NK-92 treated with Interleukin-12 subunit alpha and Interleukin-12 subunit beta, amount 100 ng/mL, for 24 hours (cell line): ENCODE data around the gene DGKG.

Experiments used
- DNase-seq: peaks from one replicate; lab custom pipeline; 2025; lab: John Stamatoyannopoulos, UW

The DGKG gene

GRCh38 chr3:186239321-186239720 lies 122.7 kb downstream of the DGKG start:
- no peak for DNase-seq

DNA sequence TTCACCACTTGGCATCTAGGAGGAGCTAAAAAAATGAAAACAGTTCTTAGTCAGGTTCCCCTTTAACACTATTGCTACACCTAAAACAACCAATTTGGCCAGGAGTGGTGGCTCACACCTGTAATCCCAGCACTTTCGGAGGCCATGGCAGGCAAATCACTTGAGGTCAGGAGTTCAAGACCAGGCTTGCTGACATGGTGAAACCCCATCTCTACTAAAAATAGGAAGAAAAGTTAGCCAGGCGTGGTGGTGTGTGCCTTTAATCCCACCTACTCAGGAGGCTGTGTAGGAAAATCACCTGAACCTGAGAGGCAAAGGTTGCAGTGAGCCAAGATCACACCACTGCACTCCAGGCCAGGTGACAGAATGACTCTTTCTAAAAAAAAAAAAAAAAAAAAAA lies 124.1 kb downstream of the DGKG start:
- DNase-seq = no peak

GRCh38 chr3:186236357-186237020 lies 125.5 kb downstream of the DGKG start:
- no peak for DNase-seq

DNA sequence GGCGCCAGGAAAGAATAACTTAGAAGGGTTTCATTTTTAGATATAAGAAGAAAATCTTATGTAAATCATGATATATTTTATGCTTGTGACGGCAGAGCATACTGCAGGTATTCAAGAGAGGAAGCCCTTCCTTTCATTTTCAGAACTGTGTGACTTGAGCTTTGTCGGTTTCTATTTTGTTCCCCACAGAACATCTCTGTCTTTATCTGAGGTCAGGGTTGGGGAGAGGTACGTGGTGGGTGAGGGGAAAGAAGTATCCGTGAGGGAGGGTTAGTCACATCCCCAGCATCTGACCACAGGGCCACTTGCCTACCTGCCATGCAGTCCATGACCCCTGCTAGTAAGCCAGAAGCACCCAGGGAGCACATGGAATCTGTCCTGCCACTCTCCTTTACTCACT lies 126.5 kb downstream of the DGKG start:
- no peak for DNase-seq

DNA sequence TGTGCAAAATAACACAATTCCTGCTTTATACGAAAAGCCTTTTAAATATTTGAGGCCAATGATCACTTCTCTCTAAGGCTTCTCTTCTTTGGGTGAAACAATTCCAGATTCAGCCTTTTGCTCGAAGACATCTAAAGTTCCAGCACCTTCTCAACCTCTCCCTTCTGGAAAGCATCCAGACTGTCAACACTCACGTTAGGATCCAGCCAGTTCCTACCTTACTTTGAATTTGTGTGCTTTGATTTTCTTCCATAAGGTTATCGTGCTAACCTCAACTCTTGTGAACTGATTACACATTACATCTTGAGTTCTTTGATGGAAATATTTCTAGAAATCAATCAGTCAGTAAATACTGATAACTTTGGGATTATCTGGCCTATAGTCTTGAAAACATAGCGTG lies 127.9 kb downstream of the DGKG start:
- no peak for DNase-seq

- DNase-seq = no peak
Observed at GRCh38 chr3:186226482-186226881, 135.6 kb downstream of the DGKG start.

GRCh38 chr3:186225603-186226002 lies 136.4 kb downstream of the DGKG start:
- no peak for DNase-seq

DNA sequence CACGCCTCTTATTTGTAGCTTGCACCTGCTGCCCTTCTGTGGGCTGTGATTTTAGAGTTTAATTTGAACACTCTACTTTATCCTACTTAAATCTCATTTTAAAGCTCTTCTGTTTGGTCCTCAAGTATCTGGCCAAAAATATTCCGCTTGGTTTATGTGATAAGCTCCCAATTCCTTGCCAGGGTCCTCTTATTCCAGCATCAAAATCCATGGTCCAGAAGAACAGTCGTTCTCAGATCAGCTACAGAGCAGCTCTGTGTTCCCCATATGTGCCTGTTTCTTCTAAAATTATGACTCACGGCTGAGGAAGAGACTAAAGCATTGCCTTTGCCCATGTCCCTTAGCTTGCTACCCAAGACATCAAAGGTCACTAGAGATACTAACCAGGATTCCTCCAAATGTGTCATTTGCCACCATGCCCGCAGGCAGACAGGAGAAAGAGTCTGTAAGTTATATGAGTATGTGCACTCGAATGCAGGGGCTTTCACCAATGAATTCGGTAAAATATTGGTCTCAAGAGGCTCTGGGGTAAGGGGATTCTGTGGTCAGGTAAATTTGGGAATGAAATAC lies 137.9 kb downstream of the DGKG start:
- DNase-seq = no peak

DNA sequence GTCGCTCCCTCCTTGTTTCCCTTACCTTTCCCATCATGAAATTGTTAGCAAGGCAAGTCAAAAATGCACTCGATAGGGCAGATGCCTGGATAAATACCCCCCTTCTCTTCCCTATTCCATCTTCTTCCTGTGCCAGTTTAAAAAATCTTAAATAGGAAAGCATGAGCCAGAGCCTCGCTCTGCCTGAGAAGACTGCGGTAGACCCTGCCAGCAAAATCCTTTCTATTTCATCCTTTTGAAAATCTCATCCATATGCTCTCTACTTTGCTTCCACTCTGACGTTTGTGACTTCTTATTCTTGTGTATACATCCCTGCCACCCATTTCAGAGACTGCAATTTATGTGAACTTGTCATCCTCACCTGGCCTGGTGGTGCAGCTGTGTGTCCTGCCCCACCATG lies 138.6 kb downstream of the DGKG start:
- DNase-seq = no peak

GRCh38 chr3:186221760-186222378 lies 140.2 kb downstream of the DGKG start:
- no peak for DNase-seq

GRCh38 chr3:186220911-186221645 lies 141.0 kb downstream of the DGKG start:
- no peak for DNase-seq

DNA sequence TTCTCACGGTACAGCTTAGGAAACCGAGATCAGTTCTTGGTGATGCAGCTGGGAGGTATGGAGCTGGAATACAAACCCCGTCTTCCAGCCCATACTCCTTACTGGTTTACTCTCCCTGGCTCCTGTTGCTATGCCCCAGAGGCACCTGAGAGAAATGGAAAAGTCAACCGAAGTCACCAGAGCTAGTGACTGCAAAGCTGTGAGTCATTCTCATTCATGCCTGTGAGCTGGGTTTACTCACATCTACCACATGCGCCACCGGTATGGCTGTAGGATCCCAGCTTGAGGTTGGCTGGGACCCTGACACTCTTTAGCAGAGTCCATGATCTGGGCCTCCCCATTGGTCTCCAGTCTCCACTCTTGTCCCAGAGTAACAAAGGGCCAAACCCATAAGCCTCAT lies 141.7 kb downstream of the DGKG start:
- peak; percentile 17 for DNase-seq

DNA sequence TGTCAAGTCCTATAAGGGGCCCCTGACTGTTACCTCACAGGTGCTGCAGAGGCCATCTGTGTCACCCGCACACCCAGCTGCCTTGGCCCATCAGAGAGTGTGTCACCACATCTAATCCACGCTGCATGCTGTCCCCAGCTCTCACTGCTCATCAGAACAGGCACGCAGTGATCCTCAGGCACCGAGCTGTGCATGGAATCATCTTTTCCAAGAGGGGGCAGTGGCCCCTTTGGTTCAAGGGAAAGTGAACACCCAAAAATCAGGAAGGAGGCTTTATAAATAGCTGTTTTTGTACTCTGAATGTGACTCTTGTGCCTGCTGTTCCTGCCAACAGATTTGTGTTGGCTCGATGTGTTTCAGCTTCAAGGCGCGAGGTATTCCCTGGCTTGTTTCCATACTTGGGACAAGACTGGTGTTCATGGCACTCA lies 142.8 kb downstream of the DGKG start:
- no peak for DNase-seq

- DNase-seq = no peak
Observed at GRCh38 chr3:186218421-186218820, 143.6 kb downstream of the DGKG start.

DNA sequence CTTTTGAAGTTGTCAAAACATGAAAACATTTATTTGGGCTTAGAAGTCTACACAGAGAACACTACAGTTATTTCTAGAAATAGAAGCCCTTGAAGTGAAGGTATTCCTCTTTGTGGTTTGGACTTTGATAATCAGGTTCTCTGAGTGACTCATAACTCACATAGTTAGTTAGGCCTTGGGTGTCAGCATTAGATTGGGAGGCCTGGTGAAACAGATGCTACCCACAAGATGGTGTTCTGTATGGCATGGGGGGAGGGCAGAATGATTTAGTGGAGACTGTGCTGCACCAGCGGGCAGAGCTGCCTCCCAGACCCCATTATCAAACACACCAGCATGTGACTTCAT lies 144.2 kb downstream of the DGKG start:
- peak; percentile 40 for DNase-seq

- DNase-seq = no peak
Observed at GRCh38 chr3:186216900-186217819, 144.9 kb downstream of the DGKG start.

DNA sequence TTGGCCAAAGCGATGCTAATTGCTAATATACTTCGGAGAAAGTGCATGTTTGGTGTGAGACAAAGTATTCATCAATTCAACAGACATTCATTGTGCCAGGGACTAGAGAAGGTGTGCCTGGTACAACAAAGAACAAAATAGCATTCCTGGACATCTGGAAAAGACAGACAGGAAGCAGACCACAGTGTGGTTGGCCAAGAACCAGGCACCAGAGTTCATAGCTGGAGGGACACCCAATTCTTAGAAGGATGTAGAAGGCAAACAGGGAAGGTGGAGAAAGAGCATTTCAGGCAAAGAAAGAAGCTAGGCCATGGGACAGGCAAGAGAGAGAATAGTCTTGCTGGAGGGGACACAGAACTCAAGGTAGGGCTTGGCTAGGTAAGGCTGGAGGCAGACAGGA lies 147.4 kb downstream of the DGKG start:
- no peak for DNase-seq

GRCh38 chr3:186213946-186214345 lies 148.1 kb downstream of the DGKG start:
- DNase-seq = no peak

DNA sequence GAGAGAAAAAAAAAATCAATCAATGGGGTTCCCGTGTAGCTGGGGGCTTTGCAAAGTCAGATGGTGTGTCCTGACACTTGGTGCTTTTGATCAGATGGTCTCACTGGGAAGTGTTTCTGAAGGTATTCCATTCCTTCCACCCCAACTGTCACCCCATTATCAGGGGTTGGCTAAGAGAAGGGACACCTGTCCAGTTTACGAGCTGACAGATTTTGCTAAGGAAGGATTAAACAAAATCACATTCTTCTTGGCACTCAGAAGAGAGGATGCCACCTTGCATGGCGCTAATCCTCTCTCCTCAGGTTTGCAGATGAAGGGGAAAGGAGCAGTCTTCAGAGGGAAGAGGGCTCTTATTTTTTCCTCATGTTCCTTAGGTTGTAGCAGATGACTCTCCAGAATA lies 149.4 kb downstream of the DGKG start:
- DNase-seq = no peak

DNA sequence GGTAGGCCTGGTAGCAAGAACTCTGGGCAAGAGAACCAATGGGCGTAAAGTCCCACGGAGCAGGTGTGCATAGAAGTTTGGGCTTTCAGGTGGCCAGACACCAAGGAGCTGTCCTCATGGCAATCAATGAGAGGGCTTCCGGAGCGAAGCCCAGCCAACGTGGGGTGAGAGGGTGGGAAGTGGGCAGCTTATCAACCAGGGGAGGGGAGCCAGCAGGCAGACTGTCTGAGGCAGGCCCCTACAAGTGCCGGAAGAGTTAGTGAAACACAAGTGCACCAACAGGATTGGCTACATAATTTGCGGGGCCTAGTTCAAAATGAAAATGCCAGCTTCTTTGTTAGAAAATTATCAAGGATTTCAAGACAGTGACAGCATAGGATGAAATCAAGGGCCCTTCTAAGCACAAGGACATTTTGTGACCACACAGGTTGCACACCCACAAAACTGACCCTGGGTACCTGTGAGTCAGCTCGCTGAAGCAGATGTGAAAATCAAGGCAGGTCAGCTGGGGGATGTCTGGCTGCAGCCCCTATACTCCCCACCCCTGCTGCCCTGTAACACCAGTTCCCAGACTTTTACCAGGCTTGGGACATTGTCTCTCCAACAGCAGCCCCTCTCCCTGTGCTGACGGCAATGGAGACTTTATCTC lies 151.1 kb downstream of the DGKG start:
- DNase-seq = no peak
